ENCODE measurements around the gene CTSS.
A peak's percentile ranks its signal among the peaks of the same experiment; 100 is the strongest.
"Not testable (repeated sequence)": the region's sequence is repeated elsewhere in the genome, so short reads cannot be mapped to it uniquely, and the experiment has no call there.

Gene CTSS

GRCh38 chr1:150778409-150778808 is 12.8 kb upstream of the CTSS start:
- Histone ChIP-seq H3K9me2 (replicated peaks; ENCODE audit: insufficient read depth, low read length) (no peaks in the 10 kb centered on the region), H3K9ac (ENCODE audit: low read length) (no peak overlapping the region), H2AFZ (ENCODE audit: low read length) (no peak overlapping the region), H4K20me1 (ENCODE audit: insufficient read depth, low read length) (no peaks in the 10 kb centered on the region), H3K79me2 (ENCODE audit: low read length) (no peaks in the 10 kb centered on the region), H3K4me3 (ENCODE audit: low read length) (no peak overlapping the region), H3F3A (ENCODE audit: insufficient read depth, low read length) (0 out of 2 replicates have a peak, but pooled peaks cover 3% of the 10 kb centered on the region), H3K27me3 (replicated peaks; ENCODE audit: insufficient read depth, low read length) (no peaks in the 10 kb centered on the region), H3K4me2 (ENCODE audit: low read depth, low read length) (no peak overlapping the region), H3K36me3 (replicated peaks; ENCODE audit: insufficient read depth, low read length) (no peaks in the 10 kb centered on the region), H3K27ac (ENCODE audit: low read length) (no peak overlapping the region), H3K9me3 (replicated peaks; ENCODE audit: insufficient read depth, low read length) (no peaks in the 10 kb centered on the region), H3K4me1 (ENCODE audit: low read length) (no peaks in the 10 kb centered on the region)
- DNase-seq = no peak
- TF ChIP-seq EZH2phosphoT487 (IDR thresholded peaks at IDR 0.05; ENCODE audit: low read length) (no peak), EZH2 (optimal IDR thresholded peaks at IDR 0.05; ENCODE audit: low read depth, low read length) (no peak)
- TF ChIP-seq, protein P1, sequence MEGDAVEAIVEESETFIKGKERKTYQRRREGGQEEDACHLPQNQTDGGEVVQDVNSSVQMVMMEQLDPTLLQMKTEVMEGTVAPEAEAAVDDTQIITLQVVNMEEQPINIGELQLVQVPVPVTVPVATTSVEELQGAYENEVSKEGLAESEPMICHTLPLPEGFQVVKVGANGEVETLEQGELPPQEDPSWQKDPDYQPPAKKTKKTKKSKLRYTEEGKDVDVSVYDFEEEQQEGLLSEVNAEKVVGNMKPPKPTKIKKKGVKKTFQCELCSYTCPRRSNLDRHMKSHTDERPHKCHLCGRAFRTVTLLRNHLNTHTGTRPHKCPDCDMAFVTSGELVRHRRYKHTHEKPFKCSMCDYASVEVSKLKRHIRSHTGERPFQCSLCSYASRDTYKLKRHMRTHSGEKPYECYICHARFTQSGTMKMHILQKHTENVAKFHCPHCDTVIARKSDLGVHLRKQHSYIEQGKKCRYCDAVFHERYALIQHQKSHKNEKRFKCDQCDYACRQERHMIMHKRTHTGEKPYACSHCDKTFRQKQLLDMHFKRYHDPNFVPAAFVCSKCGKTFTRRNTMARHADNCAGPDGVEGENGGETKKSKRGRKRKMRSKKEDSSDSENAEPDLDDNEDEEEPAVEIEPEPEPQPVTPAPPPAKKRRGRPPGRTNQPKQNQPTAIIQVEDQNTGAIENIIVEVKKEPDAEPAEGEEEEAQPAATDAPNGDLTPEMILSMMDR (IDR thresholded peaks at IDR 0.05; ENCODE audit: low read length) = no peak

DNA sequence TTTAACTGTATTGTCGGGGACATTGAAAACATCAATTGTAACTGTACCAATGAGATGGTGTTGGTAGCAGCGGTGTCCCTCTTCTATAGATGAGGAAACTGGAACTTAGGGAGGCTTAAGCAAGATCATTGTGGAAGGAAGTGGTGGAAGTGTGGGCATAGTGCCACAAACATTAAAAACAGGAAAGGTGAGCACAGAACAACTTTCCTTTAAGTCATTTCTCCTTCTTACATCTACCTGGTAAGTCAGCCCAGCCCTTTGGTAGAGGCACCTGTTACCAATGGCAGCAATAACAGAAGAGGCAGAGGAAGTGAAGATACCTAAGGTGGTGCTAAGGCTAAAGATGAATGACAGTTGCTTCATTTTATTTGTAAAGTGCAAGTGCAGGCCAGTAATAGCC is 12.0 kb upstream of the CTSS start:
- DNase-seq = no peak
- no peaks in the 10 kb centered on the region for H3K4me1 ChIP-seq (ENCODE audit: low read length)
- H4K20me1 ChIP-seq (ENCODE audit: insufficient read depth, low read length) = no peaks in the 10 kb centered on the region
- H3K36me3 ChIP-seq (replicated peaks; ENCODE audit: insufficient read depth, low read length) = no peaks in the 10 kb centered on the region
- no peaks in the 10 kb centered on the region for H3K9me2 ChIP-seq (replicated peaks; ENCODE audit: insufficient read depth, low read length)
- H3K27ac ChIP-seq (ENCODE audit: low read length) = no peak overlapping the region
- no peak overlapping the region for H2AFZ ChIP-seq (ENCODE audit: low read length)
- H3K9me3 ChIP-seq (replicated peaks; ENCODE audit: insufficient read depth, low read length) = no peaks in the 10 kb centered on the region
- TF ChIP-seq, protein P1 (IDR thresholded peaks at IDR 0.05; ENCODE audit: low read length) = no peak
- TF ChIP-seq EZH2 (optimal IDR thresholded peaks at IDR 0.05; ENCODE audit: low read depth, low read length) (no peak), EZH2phosphoT487 (IDR thresholded peaks at IDR 0.05; ENCODE audit: low read length) (no peak)
- H3F3A ChIP-seq (ENCODE audit: insufficient read depth, low read length) = 0 out of 2 replicates have a peak, but pooled peaks cover 3% of the 10 kb centered on the region
- no peaks in the 10 kb centered on the region for H3K27me3 ChIP-seq (replicated peaks; ENCODE audit: insufficient read depth, low read length)
- H3K4me2 ChIP-seq (ENCODE audit: low read depth, low read length) = no peak overlapping the region
- no peak overlapping the region for H3K4me3 ChIP-seq (ENCODE audit: low read length)
- H3K9ac ChIP-seq (ENCODE audit: low read length) = no peak overlapping the region
- H3K79me2 ChIP-seq (ENCODE audit: low read length) = no peaks in the 10 kb centered on the region

GRCh38 chr1:150775931-150776505 is 10.4 kb upstream of the CTSS start:
- not testable (repeated sequence) for H3K9ac ChIP-seq (ENCODE audit: low read length); H3K9me3 ChIP-seq (replicated peaks; ENCODE audit: insufficient read depth, low read length); H3K27me3 ChIP-seq (replicated peaks; ENCODE audit: insufficient read depth, low read length); H4K20me1 ChIP-seq (ENCODE audit: insufficient read depth, low read length); H3K4me3 ChIP-seq (ENCODE audit: low read length); H3K9me2 ChIP-seq (replicated peaks; ENCODE audit: insufficient read depth, low read length); H2AFZ ChIP-seq (ENCODE audit: low read length); H3K27ac ChIP-seq (ENCODE audit: low read length); H3K4me1 ChIP-seq (ENCODE audit: low read length); H3K79me2 ChIP-seq (ENCODE audit: low read length); H3K36me3 ChIP-seq (replicated peaks; ENCODE audit: insufficient read depth, low read length); H3K4me2 ChIP-seq (ENCODE audit: low read depth, low read length)
- peaks cover 13% of the 10 kb centered on the region for H3F3A ChIP-seq (ENCODE audit: insufficient read depth, low read length)
- peak; percentile 42 for DNase-seq

GRCh38 chr1:150775276-150775675 is 9.7 kb upstream of the CTSS start:
- Histone ChIP-seq H3K36me3 (replicated peaks; ENCODE audit: insufficient read depth, low read length) (no peaks in the 10 kb centered on the region), H3K79me2 (ENCODE audit: low read length) (no peaks in the 10 kb centered on the region), H3K4me1 (ENCODE audit: low read length) (peaks cover 12% of the 10 kb centered on the region), H3K9ac (ENCODE audit: low read length) (no peak overlapping the region), H4K20me1 (ENCODE audit: insufficient read depth, low read length) (no peaks in the 10 kb centered on the region), H3K4me2 (ENCODE audit: low read depth, low read length) (no peak overlapping the region), H3K27ac (ENCODE audit: low read length) (no peak overlapping the region), H2AFZ (ENCODE audit: low read length) (no peak overlapping the region), H3K9me3 (replicated peaks; ENCODE audit: insufficient read depth, low read length) (no peaks in the 10 kb centered on the region), H3K4me3 (ENCODE audit: low read length) (no peak overlapping the region), H3F3A (ENCODE audit: insufficient read depth, low read length) (peaks cover 17% of the 10 kb centered on the region), H3K9me2 (replicated peaks; ENCODE audit: insufficient read depth, low read length) (no peaks in the 10 kb centered on the region), H3K27me3 (replicated peaks; ENCODE audit: insufficient read depth, low read length) (peaks cover 9% of the 10 kb centered on the region)
- DNase-seq = no peak
- TF ChIP-seq, protein P1 (IDR thresholded peaks at IDR 0.05; ENCODE audit: low read length) = no peak
- no peak for TF ChIP-seq EZH2 (optimal IDR thresholded peaks at IDR 0.05; ENCODE audit: low read depth, low read length)
- TF ChIP-seq EZH2phosphoT487 (IDR thresholded peaks at IDR 0.05; ENCODE audit: low read length) = no peak

Measured in MM.1S (cell line).